NB4 (cell line): ENCODE measurements around the gene FXYD2.

Experiments
- DNase-seq: peaks from one replicate; pipeline ENCODE4 v3.0.0; 2010; ENCODE audit warnings: low read depth
- H3K4me3 ChIP-seq: one replicate; pipeline ENCODE4 v1.5.1; 2011; ENCODE audit warnings: mild to moderate bottlenecking, low read depth, low read length, moderate library complexity
- MYC ChIP-seq: IDR thresholded peaks from 2 replicates; pipeline ENCODE4 v1.6.1; 2011; ENCODE audit warnings: low read depth, low read length
- POLR2A ChIP-seq: IDR thresholded peaks from 2 replicates; pipeline ENCODE4 v1.6.1; 2011; ENCODE audit warnings: mild to moderate bottlenecking; ENCODE audit not compliant: insufficient read length; ENCODE audit errors: extremely low read depth
- TF ChIP-seq, protein P1 (sequence below): IDR thresholded peaks from 2 replicates; pipeline ENCODE4 v1.6.1; 2011; ENCODE audit warnings: low read depth, low read length
- TF ChIP-seq, protein P2 (sequence below): IDR thresholded peaks from one replicate; pipeline ENCODE4 v1.5.1; 2012; ENCODE audit warnings: low read depth, low read length

The FXYD2 gene

GRCh38 chr11:117820071-117820470 lies 4.5 kb downstream of the FXYD2 start:
- TF ChIP-seq, protein P1, sequence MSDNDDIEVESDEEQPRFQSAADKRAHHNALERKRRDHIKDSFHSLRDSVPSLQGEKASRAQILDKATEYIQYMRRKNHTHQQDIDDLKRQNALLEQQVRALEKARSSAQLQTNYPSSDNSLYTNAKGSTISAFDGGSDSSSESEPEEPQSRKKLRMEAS = no peak
- TF ChIP-seq MYC (no peak), POLR2A (no peak)
- TF ChIP-seq, protein P2, sequence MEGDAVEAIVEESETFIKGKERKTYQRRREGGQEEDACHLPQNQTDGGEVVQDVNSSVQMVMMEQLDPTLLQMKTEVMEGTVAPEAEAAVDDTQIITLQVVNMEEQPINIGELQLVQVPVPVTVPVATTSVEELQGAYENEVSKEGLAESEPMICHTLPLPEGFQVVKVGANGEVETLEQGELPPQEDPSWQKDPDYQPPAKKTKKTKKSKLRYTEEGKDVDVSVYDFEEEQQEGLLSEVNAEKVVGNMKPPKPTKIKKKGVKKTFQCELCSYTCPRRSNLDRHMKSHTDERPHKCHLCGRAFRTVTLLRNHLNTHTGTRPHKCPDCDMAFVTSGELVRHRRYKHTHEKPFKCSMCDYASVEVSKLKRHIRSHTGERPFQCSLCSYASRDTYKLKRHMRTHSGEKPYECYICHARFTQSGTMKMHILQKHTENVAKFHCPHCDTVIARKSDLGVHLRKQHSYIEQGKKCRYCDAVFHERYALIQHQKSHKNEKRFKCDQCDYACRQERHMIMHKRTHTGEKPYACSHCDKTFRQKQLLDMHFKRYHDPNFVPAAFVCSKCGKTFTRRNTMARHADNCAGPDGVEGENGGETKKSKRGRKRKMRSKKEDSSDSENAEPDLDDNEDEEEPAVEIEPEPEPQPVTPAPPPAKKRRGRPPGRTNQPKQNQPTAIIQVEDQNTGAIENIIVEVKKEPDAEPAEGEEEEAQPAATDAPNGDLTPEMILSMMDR = no peak
- H3K4me3 ChIP-seq = no peak overlapping the region
- no peak for DNase-seq

- TF ChIP-seq MYC = no peak
- TF ChIP-seq, protein P2 = peak; percentile 80
- DNase-seq = peak; percentile 84
- H3K4me3 ChIP-seq = no peak overlapping the region
Measured at GRCh38 chr11:117819096-117820040, 5.2 kb downstream of the FXYD2 start.

DNA sequence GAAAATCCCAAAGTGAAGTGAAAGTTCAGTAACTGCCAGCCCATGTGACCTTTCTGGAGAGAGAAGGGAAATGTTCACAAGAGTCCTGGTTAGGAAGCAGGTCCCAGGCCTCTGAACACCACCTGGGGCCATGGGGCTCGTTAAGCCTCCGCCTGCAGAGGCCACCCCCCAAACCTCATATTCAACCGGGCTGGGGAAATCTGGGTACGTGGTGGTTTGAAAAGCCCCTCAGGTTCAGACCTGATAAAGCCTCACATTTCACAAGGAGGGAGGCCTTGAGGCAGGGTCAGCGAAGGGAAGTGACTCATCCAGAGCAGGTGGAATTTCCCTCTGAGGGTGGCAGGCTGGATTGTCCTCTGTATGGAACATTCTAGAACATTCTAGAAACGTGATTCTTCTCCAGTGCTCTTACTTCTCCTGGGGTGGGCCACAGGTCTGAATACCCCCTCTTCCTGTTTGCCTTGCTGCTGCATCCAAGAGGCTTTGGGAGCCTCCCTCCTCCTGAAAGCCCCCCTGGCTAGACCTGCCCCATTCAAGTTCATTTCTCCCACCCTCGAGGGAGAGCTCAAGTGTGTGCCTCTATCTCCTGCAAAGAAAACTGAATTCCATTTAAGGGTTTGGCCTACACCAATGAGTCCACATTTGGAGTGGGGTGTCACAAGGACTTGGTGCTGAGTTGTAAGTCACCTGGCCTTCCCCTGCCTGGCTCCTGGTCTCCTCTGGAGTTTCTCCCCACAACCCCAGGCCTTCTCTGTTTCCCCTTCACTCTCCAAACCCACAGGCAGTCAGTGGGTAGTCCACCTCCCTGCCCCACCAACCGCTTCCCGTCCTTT lies 6.3 kb downstream of the FXYD2 start:
- DNase-seq = peak; percentile 51

DNA sequence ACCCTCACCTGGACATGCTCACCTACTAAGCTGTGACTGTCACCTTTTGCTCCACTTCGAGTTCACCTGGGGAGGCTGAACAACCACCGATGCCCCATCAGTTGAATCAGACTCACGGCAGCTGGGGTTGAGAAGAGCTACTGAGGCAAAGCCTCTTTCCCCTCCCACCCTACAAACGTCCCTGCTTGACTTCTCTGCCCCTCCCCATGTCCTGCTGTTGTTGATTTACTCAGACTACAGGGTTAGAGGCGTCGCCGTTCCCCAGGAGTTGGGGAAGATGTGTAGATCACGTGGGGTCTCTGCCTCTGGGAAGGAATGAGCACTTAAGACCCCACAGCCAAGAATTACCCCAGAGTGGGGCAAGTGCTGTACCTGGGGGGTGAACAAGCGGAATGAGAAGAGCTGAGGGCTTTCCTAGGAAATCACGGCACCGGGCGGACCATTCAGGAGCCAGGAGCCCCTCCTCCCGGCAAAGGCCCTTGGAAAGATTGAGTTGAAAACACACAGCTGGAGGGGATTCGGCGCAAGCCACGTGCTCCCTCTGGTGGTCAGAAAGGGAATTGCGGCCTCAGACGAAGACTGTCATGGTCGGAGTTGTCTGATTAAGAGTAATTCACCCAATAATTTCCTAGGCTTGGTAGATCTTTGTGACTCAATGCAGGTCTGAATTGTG lies 7.0 kb downstream of the FXYD2 start:
- H3K4me3 ChIP-seq = no peak overlapping the region
- DNase-seq = peak; percentile 81
- TF ChIP-seq, protein P2 = peak; percentile 99
- peak; percentile 78; the same call in 1 of the 2 replicates for TF ChIP-seq MYC
- TF ChIP-seq, protein P1 = peak; percentile 99
- no peak for TF ChIP-seq POLR2A

More for the DNA sequence above, 6.3 kb downstream of the FXYD2 start:
- H3K4me3 ChIP-seq = no peak overlapping the region
- TF ChIP-seq, protein P2 = no peak
- TF ChIP-seq POLR2A (no peak), MYC (no peak)
- TF ChIP-seq, protein P1 = no peak

DNA sequence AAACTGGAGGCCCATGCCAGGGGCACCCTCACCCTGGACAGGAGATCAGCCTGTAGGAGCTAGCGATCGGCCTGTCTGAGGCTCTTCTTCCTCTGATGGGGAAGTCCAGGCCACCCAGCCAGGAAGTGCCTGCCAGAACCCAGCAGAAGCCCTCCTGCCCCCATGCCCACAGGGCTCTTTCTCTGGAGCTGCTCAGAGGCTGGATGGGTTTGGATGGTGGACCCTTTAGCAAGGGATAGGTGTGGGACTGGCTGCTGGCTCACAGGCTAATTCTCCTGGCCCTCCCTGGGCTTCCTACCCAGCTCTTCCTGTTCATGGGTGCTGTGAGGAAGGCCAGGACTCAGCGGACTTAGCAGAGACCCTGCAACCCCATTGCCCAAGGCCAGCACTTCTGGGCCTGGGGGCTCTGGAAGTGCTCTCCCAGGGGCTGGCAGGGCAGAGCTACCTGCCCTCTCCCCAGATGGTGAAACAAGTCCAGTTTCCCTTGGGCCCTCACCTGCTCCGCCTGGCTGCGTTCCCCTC lies 7.6 kb downstream of the FXYD2 start:
- no peak for DNase-seq
- TF ChIP-seq, protein P2 = no peak
- TF ChIP-seq, protein P1 = no peak
- TF ChIP-seq MYC = no peak
- no peak for TF ChIP-seq POLR2A
- H3K4me3 ChIP-seq = no peak overlapping the region
